Measurements from ENCODE around the gene CTNND2.
"Not testable (repeated sequence)": the region's sequence is repeated elsewhere in the genome, so short reads cannot be mapped to it uniquely, and the experiment has no call there.

Gene CTNND2

DNA sequence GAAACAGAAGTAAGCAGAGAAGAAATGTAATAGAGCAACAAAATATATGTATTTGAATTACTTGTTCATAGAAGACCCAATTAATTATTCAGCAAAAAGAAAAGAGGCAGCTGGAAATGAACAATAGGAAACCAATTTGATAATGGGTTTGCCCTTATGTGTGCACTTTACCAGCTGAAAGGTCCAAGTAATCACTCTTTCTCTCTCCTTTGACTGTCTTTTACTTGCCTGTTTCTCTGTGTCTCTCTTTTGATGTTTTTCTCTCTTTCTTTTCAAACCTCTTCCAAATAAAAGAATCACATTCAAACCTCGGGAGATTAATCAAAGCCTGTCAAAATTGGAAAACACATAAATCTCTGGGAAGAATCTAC lies 51.5 kb downstream of the CTNND2 start:
- no peak overlapping the region for H3K27ac ChIP-seq
- no peak overlapping the region for H3K4me3 ChIP-seq
- DNase-seq (ENCODE audit: low spot score): no peak
- TF ChIP-seq, protein P1, sequence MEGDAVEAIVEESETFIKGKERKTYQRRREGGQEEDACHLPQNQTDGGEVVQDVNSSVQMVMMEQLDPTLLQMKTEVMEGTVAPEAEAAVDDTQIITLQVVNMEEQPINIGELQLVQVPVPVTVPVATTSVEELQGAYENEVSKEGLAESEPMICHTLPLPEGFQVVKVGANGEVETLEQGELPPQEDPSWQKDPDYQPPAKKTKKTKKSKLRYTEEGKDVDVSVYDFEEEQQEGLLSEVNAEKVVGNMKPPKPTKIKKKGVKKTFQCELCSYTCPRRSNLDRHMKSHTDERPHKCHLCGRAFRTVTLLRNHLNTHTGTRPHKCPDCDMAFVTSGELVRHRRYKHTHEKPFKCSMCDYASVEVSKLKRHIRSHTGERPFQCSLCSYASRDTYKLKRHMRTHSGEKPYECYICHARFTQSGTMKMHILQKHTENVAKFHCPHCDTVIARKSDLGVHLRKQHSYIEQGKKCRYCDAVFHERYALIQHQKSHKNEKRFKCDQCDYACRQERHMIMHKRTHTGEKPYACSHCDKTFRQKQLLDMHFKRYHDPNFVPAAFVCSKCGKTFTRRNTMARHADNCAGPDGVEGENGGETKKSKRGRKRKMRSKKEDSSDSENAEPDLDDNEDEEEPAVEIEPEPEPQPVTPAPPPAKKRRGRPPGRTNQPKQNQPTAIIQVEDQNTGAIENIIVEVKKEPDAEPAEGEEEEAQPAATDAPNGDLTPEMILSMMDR (IDR thresholded peaks at IDR 0.05): no peak

DNA sequence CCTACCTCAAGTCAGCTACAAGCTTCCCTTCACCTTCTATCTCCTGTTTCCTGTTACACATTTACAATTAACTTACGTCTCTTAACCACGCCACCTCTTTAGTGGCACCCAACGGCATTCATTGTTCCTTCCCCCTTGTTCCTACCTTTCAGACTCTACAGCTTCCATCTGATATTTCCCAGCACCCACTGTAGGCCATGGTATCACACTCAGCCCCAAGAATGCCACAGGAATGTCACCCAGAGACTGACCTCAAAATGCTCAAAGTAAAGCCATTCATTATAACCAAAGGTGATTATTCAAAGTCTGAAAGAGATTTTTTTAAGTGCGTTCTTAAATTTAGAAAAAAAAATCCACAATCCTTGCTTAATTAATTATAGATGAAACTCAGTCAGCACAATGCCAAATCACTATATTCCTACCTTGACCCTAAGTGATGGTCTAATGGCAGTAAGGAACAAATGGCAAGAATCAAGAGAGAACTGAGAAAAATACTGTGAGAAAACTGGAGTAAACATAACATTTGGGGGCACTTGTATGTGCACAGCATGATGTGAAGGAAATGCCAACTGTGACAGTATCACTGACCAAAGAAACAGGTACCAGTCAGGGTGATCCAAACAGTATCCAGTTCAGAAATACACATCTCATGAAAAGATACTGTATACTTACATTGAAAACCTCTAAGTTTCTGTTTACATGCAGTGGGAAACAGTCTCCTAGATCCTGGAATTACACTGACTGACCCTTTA lies 52.1 kb downstream of the CTNND2 start:
- TF ChIP-seq, protein P1 (IDR thresholded peaks at IDR 0.05): no peak
- no peak for DNase-seq (ENCODE audit: low spot score)
- H3K27ac ChIP-seq: no peak overlapping the region
- no peak overlapping the region for H3K4me3 ChIP-seq

DNA sequence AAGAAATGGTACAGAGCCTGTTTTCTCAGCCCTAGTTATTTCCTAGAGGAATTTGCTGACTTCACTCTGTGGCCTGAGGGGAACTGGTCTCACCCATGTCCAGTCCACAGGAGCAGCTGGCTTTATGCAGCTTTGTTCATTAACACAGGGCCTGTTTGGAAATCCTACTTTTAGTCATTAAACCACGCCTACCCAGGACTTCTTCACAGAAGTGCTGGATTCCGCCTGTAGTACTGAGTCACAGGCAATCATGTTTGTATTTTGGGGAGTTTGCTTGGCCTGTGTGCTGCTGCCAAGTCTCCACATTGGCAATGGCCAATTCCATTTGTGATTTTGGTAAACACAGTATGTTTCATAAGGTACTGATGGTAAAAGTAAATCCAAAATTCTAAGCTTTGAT lies 52.8 kb downstream of the CTNND2 start:
- Histone ChIP-seq H3K4me3 (no peak overlapping the region), H3K27ac (no peak overlapping the region)
- TF ChIP-seq, protein P1 (IDR thresholded peaks at IDR 0.05): no peak
- no peak for DNase-seq (ENCODE audit: low spot score)

DNA sequence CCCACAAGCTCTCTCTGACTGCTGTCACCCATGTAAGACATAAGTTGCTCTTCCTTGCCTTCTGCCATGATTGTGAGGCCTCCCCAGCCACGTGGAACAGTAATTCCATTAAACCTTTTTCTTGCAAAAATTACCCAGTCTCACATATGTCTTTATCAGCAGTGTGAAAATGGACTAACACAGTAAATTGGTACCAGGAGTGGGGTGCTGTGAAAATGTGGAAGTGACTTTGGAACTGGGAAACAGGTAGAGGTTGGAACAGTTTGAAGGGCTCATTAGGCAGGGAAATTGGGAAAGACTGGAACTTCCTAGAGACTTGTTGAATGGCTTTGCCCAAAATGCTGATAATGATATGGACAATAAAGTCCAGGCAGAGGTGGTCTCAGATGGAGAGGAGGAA lies 75.7 kb downstream of the CTNND2 start:
- DNase-seq (ENCODE audit: low spot score); H3K4me3 ChIP-seq; H3K27ac ChIP-seq: not testable (repeated sequence)

DNA sequence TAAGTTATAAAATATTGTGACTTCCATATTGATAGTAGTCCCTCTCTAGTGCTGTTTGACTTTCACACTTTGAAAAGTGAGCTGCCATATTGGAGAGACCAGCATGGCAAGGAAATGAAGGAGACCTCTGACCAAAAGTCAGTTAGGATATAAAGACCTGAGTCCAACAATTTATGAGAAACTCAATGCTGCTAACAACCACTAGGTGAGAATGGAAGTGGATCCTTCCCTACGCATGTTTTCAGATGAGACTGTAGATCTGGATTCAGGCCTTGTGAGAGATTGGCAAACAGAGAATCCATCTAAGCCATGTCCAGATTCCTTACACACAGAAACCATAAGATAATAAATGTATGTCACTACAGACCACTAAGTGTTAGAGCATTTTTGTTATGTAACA lies 81.6 kb downstream of the CTNND2 start:
- TF ChIP-seq, protein P1 (IDR thresholded peaks at IDR 0.05): no peak
- DNase-seq (ENCODE audit: low spot score): no peak
- Histone ChIP-seq H3K4me3 (no peak overlapping the region), H3K27ac (no peak overlapping the region)

DNA sequence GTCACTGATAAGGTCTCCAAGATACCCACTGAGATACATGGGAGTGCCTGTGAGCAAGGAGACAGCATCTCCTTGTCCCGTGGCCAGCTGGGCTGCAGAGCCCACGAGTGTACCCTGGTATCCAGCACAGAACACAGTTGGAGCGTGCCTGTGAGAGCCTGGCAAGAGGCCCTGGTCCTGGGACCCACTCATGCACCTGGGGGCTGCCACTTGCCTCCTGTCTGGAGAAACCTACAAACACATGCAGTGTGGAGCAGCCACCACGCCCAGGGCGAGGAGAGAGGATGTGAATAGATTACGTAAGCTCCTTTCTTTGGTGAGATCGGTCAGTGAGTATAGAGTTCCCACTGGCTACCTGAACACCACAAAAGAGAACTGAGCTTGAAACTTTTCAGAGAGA lies 88.3 kb downstream of the CTNND2 start:
- H3K27ac ChIP-seq: no peak overlapping the region
- TF ChIP-seq, protein P1 (IDR thresholded peaks at IDR 0.05): no peak
- H3K4me3 ChIP-seq: no peak overlapping the region
- no peak for DNase-seq (ENCODE audit: low spot score)

DNA sequence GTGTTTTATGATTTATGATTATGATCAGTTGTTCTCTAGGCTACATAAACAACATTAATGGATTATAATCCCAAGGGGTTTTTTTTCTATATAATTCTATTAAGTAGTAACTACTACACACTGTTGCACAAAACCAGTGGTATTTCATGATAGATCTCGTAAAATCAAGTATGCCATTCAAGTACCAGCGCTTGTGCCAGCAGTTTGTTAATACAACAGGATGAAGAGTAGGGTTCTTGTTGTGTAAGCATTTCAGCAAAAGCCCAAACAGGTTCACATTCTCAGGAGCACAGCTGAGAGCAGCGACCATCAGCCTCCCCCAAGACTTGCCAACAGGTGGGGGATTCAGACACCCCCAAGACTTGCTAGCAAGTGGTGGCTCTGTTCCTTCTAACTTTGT lies 88.8 kb downstream of the CTNND2 start:
- TF ChIP-seq, protein P1 (IDR thresholded peaks at IDR 0.05): no peak
- DNase-seq (ENCODE audit: low spot score): no peak
- Histone ChIP-seq H3K27ac (no peak overlapping the region), H3K4me3 (no peak overlapping the region)

All from coronary artery (tissue), 2 donors.